Fibroblast of skin of left biceps (primary cell): ENCODE measurements around the gene LEPROT.
"Not testable (repeated sequence)": the region's sequence is repeated elsewhere in the genome, so short reads cannot be mapped to it uniquely, and the experiment has no call there.

ENCODE experiments used
- DNase-seq, 2 experiments: peaks; one replicate each; pipeline ENCODE4 v3.0.0-alpha.2; 2013; ENCODE audit warnings: low read depth in 2 of 2

LEPROT gene

GRCh38 chr1:65437616-65438015 is 17.1 kb downstream of the LEPROT start:
- no peak for DNase-seq

- no peak for DNase-seq
These were observed 19.9 kb downstream of the LEPROT start for GRCh38 chr1:65440322-65440900.

GRCh38 chr1:65440915-65441314 is 20.4 kb downstream of the LEPROT start:
- no peak for DNase-seq

- no peak for DNase-seq
These were observed 21.0 kb downstream of the LEPROT start for GRCh38 chr1:65441464-65441863.

- DNase-seq, result no peak
These were observed 22.0 kb downstream of the LEPROT start for GRCh38 chr1:65442442-65442841.

DNA sequence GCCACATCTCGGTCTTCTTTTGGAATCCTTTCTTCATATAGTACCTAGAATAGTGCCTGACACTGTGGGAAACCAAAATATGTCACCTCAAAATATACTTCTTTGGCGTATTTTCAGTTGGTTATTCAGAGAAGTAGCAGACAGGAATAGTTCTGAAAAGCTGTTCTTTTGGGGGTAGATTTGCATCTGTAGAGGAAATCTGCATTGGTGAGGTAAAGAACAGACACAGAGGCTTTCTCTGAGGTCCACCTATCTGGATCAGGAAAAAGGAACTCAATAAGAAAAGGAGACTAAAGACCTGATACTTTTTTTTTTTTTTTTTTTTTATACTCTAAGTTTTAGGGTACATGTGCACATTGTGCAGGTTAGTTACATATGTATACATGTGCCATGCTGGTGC is 23.2 kb downstream of the LEPROT start:
- no peak for DNase-seq

DNA sequence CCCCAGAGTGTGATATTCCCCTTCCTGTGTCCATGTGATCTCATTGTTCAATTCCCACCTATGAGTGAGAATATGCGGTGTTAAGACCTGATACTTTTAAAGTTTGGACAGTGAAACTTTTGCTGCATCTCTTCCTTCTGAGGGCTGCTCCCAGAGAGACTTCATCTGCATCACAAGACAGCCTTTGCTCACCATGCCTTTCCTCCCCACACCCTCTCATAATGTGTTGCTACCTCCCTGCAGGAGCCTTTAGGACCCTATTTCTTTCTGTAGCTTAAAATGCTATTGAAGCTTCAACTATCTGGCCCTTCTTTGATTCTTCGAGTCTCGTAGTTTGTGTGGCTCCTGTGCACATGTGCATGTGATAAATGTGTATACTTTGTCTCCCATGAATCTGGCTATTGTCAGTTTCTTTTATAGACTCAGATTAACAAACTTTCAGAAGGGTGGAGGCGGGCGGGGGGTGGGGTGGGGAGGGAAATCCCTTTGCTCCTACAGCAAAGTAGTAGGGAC is 23.7 kb downstream of the LEPROT start:
- DNase-seq, result no peak

DNA sequence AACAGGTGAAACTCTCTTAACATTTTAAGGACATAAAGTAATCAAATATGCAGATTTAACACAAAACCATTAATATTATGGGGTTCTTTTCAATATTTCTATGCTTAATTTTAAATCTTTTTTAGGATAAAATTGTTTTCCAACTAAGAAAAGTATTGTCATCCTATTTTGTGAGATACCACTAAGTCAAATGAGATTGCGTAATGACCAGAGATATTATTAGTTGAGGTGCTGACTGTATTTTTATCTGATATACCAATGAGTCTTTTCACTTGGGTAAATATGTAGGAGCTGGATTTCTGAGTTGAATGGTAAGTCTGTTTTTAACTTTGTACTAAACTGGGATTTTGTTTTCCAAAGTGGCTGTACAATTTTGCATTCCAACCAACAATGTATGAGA is 25.4 kb downstream of the LEPROT start:
- DNase-seq, result no peak

DNA sequence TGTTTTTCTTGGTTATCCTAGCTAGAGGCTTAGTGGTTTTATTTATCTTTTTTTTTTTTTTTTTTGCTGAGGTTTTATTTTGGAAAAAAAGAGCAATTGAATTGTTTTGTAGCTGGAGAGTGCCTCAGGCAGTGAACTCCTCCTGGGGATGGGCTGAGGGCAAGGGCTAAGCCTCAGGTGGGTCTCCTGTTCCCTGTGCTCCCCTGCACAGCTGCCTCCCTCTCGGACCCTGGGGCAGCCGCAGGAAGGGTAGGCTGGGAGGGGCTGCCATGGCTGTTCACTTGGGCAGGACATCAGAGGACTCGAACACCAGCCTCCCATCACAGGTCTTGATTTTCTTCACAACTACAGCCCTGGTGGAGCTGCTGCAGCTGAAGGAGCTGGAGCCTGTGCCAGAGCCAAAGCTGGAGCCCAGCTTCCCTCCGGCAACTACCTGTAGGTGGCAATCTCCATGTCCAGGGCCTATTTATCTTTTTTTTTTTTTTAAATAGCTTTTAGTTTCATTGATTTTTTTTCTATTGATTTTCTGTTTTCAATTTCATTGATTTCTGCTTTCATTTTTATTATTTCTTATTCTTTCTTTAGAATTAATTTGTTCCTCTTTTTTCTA is 28.9 kb downstream of the LEPROT start:
- no peak for DNase-seq

DNA sequence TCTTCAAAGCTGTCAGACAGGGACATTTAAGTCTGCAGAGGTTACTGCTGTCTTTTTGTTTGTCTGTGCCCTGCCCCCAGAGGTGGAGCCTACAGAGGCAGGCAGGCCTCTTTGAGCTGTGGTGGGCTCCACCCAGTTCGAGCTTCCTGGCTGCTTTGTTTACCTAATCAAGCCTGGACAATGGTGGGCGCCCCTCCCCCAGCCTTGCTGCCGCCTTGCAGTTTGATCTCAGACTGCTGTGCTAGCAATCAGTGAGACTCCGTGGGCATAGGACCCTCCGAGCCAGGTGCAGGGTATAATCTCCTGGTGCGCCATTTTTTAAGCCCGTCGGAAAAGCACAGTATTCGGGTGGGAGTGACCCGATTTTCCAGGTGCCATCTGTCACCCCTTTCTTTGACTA is 35.2 kb downstream of the LEPROT start:
- DNase-seq, result not testable (repeated sequence)

DNA sequence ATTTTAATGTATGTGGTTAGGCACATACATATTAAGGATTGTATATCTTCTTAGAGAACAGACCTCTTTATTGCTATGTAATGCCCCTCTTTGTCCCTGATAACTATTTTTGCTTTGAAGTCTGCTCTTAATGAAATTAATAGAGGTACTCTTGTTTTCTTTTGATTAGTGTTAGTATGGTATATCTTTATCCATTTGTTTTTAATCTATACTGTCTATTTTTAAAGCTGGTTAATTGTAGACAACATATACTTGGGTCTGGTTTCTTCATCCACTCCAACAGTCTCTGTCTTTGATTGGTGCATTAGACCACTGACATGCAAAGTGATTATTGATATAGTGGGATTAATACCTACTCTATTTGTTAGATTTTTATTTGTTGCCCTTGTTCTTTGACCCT is 36.0 kb downstream of the LEPROT start:
- no peak for DNase-seq

- DNase-seq, result no peak
These were observed 37.4 kb downstream of the LEPROT start for GRCh38 chr1:65457868-65458267.

- no peak for DNase-seq
These were observed 38.4 kb downstream of the LEPROT start for GRCh38 chr1:65458730-65459396.

DNA sequence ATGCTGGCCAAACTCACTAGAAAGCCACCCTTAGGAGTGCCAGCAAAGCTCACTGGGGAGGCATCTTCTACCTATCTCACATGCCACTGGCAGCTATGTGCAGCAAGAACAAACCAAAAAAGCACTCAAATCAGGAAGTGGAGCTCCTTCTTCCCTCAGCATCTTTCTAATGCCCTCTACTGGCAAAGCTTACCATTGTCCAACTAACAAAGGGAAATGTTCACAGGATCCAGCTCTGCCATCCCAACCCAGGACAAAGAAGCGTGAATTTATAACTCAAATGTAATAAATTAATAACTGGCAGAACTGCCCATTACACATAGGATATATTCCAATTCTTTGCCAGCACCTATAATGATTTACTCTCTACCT is 38.9 kb downstream of the LEPROT start:
- no peak for DNase-seq

DNA sequence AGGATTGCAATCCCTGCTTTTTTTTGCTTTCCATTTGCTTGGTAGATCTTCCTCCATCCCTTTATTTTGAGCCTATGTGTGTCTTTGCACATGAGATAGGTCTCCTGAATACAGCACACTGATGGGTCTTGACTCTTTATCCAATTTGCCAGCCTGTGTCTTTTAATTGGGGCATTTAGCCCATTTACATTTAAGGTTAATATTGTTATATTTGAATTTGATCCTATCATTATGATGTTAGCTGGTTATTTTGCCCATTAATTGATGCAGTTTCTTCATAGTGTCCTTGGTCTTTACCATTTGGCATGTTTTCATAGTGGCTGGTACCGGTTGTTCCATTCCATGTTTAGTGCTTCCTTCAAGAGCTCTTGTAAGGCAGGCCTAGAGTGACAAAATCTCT is 45.4 kb downstream of the LEPROT start:
- not testable (repeated sequence) for DNase-seq

- DNase-seq, result no peak
These were observed 47.1 kb downstream of the LEPROT start for GRCh38 chr1:65467536-65467935.

DNA sequence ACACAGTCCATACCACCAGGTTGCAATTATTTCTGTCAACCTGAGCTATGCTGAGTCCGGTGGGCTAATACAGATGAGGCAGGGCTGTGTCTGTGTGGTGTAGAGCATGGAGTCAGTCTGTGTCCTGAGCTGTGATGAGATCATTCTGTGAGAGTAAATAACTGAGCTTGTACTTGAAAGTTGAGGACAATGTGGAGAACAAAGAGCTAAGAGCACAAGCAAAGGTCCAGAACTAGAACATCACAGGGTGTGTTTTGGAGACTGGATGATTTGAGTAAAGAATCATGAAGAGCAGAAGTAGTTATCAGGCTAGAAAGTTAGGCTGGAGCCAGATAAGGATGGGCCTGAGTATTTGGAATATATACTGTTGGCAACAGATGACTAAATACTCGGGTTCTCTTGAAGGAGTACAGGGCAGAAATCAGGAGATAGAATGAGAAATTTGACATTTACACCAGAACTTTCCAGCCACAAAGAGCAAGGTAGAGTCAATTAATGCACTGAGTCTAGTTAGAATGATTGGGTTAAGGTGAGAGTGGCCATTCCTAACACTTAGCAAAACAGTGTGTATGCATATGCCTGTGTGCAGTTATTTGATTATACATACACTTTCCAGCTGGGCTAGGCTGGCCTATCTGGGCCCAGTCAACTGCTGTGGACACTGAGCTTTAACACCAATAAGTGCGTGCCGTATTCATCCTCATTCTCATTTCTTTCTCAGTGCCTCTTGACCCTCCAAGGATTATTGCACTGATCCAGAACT is 48.8 kb downstream of the LEPROT start:
- DNase-seq, result no peak

DNA sequence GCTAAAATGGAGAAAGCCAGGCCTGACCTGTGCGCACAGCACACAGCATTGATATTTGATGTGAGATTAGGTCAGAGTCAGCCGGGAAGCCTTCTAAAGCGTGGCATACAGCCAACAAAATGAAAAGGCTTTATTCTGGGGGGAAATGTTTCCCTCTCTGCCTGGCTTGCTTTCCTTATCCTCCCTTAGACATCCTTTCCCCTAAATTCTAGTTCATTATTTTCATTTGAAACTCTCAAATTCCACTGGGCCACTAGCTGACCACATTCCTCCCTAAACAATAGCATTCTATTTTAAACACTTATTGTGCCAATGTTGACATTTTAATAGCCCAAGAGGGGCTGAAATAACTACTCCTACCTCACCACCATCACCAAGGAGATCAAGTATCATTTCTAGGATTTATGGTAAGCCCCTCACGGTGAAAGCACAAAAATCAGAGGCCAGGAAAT is 49.4 kb downstream of the LEPROT start:
- DNase-seq, result peak; percentile 30 to 40

DNA sequence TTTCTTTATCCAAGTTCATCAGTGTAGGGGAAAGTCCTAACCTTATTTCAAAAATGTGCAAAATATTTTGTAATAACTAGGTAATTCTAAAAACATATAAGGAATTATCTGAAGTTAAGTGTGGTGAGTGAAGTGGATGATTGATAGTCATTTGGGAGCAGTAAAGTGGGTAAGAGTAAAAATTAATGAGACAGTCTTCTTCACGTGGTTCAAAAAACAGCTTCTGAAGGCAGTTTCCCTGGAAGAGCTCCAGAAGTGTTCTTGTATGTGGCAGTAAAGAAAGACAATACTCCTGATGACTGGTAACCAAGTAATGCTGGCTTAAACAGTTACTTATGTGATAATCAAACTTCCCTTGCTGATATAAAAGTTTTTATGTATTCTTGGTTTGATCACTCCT is 50.3 kb downstream of the LEPROT start:
- peak; percentile 55 to 62 for DNase-seq

DNA sequence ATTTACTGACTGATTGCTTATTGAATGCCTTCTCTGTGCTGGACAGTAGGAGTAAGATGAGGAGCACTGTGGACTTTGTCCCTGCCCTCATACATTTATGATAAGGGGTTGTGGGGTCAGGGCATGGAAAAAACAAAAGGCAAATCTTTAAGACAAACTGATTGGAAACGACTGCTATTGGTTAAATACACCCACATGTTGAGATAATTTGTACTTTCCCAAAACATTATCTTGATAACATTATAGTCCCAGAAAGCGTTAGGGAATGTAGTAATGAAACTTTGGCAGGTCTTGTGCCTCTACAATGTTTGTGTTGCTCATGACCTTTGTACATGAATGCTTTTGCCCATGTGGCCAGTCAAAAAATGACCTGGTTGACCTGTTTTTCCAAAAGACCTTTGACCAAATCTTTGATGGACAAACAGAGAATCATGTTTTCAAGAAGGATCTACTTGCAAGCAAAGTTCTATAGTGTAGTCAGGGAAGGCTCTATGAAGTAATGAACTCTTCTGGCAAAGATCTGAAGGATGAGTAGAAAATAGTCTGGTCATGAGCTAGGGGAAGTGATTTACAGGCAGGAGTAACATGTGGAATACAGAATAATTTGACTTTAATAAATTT is 50.9 kb downstream of the LEPROT start:
- no peak for DNase-seq

DNA sequence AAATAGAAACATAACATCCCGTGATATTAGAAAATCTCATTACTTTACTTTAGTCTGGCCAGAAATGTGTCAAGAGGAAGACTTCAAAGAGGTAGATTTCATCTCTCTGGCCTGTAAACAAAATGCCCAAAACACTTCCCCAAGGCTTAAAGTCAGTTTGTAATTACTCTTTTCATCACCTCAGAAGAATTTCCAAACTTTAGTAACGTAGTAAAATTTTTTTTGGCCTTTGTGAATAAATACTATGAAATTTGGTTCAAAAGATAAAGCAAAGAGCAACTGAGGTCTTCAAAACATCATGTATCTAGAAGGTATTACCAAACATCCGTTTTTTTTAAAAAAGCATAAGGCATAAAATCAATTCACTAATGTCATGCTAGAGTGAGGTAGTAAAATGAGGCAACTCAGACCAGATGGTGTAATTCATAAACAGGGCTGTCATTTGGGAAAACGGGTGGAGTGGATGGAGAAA is 51.4 kb downstream of the LEPROT start:
- no peak for DNase-seq

GRCh38 chr1:65476327-65476726 is 55.9 kb downstream of the LEPROT start:
- DNase-seq, result no peak
